Measurements from ENCODE around the gene NFS1.

DNA sequence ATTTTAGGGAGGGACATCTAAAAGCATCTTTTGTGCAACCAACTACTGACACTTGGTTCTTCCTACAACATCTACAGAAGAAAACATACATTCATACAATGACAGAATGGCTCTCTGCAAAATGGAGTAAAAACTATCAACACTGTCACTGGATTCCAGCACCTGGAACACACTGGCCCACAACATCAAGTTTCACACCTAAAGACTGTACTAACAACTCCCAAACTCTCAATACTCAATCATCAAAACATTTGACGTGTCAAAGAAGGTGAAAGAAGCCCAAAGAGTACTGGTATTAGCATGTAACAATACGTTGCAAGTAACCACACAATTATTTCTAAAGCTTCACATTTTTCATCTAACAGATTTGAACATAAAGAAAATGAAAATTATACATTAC lies 36.6 kb downstream of the NFS1 start:
- TF ChIP-seq EZH2phosphoT487 (IDR thresholded peaks at IDR 0.05; ENCODE audit: insufficient read depth, low read depth), result no peak
- TF ChIP-seq EZH2 (IDR thresholded peaks at IDR 0.05; ENCODE audit: insufficient read depth, poor library complexity, severe bottlenecking), result no peak

Data from GM23248 (cell line).